B cell (primary cell): ENCODE results near the gene SAT2.

Source experiments
- EZH2 ChIP-seq: IDR thresholded peaks from 2 replicates; pipeline ENCODE4 v1.6.1; 2012; ENCODE audit warnings: borderline replicate concordance, low read depth, mild to moderate bottlenecking, moderate library complexity, low read length; ENCODE audit not compliant: insufficient read depth, poor library complexity, severe bottlenecking
- TF ChIP-seq, protein P1 (sequence below): fragments of 200-600 bp; IDR thresholded peaks from one replicate; pipeline ENCODE4 v1.8.0; 2022; ENCODE audit warnings: antibody characterized with exemption, mild to moderate bottlenecking

- TF ChIP-seq, protein P1, sequence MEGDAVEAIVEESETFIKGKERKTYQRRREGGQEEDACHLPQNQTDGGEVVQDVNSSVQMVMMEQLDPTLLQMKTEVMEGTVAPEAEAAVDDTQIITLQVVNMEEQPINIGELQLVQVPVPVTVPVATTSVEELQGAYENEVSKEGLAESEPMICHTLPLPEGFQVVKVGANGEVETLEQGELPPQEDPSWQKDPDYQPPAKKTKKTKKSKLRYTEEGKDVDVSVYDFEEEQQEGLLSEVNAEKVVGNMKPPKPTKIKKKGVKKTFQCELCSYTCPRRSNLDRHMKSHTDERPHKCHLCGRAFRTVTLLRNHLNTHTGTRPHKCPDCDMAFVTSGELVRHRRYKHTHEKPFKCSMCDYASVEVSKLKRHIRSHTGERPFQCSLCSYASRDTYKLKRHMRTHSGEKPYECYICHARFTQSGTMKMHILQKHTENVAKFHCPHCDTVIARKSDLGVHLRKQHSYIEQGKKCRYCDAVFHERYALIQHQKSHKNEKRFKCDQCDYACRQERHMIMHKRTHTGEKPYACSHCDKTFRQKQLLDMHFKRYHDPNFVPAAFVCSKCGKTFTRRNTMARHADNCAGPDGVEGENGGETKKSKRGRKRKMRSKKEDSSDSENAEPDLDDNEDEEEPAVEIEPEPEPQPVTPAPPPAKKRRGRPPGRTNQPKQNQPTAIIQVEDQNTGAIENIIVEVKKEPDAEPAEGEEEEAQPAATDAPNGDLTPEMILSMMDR, result no peak
- TF ChIP-seq EZH2, result no peak
Measured at GRCh38 chr17:7579001-7579833, 48.4 kb downstream of the SAT2 start, which contains the start of gene CD68.
